ENCODE measurements around the gene CMYA5.

CMYA5 gene

DNA sequence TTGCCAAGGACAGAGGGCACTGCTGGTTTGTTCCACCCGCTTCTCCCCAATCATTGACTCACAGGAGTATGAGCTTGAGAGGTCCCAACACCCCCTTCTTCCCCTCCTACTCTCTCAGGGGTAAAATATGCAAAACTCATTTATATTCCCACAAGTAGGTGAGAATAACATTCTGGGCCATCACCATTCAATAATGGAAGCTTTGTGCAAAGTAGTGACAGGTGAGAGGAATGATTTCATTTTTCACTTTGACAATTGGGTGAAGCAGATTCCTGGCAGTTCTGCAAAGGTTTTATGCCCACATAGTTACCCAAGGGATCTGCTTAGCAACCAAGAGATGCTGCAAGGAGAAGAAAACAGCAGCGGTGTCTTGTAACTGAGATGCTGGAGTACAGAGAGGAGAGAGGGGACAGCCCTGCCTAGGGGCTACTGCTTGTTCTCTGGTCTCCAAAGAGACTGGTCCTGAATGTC lies 137.6 kb downstream of the CMYA5 start:
- Histone ChIP-seq H3K36me3 (ENCODE audit: control insufficient read depth in 1 of 2, insufficient read depth in 2 of 2, low read length in 2 of 2) (no peaks in the 10 kb centered on the region), H3K27me3 (ENCODE audit: low read depth, low read length) (no peaks in the 10 kb centered on the region), H3K4me1 (ENCODE audit: control insufficient read depth in 1 of 2, insufficient read depth in 2 of 2, low read length in 2 of 2) (no peaks in the 10 kb centered on the region), H3K27ac (ENCODE audit: low read length) (no peak overlapping the region), H3K4me3 (ENCODE audit: low read depth in 1 of 2, low read length in 2 of 2) (no peak overlapping the region), H3K9me3 (ENCODE audit: control insufficient read depth in 1 of 2, low read length in 2 of 2) (no peaks in the 10 kb centered on the region)

DNA sequence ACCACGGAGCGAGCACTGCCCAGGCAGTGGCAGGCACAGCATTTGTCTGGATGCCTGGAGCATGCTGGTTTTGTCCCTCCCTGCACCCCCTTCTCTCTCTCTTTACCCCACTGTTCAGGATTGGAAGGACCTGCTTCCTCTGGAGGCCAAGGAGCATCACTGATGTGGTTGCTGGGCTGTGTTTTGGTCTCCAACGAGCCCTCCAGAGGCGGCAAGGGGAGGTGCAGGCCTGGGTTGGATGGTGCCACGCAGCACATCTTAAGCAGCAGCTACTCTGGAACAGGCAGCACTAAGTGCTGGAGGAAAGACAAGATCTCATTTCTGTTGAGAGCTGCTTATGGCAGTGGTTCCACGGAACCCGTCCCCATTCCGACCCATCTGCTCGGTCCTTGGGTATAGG lies 139.6 kb downstream of the CMYA5 start:
- no peak overlapping the region for H3K4me3 ChIP-seq (ENCODE audit: low read depth in 1 of 2, low read length in 2 of 2)
- peaks cover 0 to 6% of the 10 kb centered on the region in 2 donors for H3K4me1 ChIP-seq (ENCODE audit: control insufficient read depth in 1 of 2, insufficient read depth in 2 of 2, low read length in 2 of 2)
- H3K27ac ChIP-seq (ENCODE audit: low read length): no peak overlapping the region
- no peaks in the 10 kb centered on the region for H3K9me3 ChIP-seq (ENCODE audit: control insufficient read depth in 1 of 2, low read length in 2 of 2)
- H3K27me3 ChIP-seq (ENCODE audit: low read depth, low read length): no peaks in the 10 kb centered on the region
- no peaks in the 10 kb centered on the region for H3K36me3 ChIP-seq (ENCODE audit: control insufficient read depth in 1 of 2, insufficient read depth in 2 of 2, low read length in 2 of 2)

DNA sequence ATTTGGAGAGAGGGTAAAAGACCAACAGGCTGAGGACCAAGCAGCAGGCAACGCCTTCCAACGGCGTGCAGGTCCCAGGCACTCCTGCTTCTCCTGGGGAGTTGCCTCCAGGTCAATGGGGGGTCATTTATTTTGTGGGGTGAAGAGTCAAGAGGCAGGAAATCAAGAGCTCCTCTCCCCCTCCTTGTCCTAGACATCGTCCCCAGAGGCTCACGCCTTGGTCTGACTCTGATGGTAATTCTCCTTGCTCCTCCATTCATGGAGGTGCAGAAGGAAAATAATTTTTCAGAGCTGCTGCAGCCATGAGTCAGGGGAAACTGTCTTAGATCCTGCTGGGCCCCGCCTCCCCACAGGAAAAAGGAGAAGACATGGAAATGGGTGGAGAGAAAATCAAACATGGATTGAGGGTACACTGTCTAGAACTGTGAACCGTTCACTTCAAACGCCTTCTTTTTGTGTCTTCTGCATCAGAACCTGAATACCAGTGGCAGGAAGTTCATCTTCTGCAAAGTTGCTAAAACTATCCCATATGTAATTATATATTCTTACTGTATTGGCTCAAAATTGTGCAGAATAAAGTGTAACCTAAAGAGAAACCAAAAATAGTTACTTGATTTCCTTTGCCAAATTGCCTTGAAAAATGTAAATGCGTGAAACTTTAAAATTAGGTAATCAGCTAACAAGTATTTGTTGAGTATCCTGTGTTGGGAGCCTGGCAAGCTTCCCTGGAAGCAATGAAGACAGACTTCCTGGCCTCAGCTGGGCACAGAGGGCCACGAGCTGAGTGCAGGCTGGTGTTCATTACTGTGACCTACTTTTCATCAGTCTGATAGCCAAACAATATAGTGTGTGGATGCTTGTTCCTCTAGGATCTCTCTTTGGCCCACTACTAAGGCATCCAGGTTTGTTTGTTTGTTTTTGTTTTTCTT lies 142.0 kb downstream of the CMYA5 start:
- Histone ChIP-seq H3K4me1 (ENCODE audit: control insufficient read depth in 1 of 2, insufficient read depth in 2 of 2, low read length in 2 of 2) (peaks cover 0 to 14% of the 10 kb centered on the region in 2 donors), H3K27me3 (ENCODE audit: low read depth, low read length) (no peaks in the 10 kb centered on the region), H3K27ac (ENCODE audit: low read length) (no peak overlapping the region), H3K9me3 (ENCODE audit: control insufficient read depth in 1 of 2, low read length in 2 of 2) (no peaks in the 10 kb centered on the region), H3K36me3 (ENCODE audit: control insufficient read depth in 1 of 2, insufficient read depth in 2 of 2, low read length in 2 of 2) (no peaks in the 10 kb centered on the region), H3K4me3 (ENCODE audit: low read depth in 1 of 2, low read length in 2 of 2) (no peak overlapping the region)

DNA sequence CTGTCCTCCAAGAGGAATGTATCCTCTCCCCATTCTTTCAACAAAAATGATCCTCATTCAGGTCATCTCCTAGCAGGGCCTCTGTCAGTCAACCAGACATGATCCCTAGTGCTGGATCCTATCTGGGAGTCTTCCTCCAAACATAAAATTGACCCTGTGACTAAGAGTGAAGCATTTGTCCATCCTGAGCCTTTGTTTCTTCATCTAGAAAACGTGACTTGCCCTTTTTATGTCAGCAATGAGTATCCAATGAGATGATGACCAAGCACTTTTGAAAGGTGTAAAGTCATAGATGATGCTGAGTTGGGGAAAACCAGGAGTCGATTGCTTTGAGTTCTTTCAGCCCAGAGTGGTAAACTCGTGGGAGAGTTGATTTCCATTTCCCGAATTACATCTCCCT lies 143.3 kb downstream of the CMYA5 start:
- Histone ChIP-seq H3K27ac (ENCODE audit: low read length) (no peak overlapping the region), H3K27me3 (ENCODE audit: low read depth, low read length) (no peaks in the 10 kb centered on the region), H3K36me3 (ENCODE audit: control insufficient read depth in 1 of 2, insufficient read depth in 2 of 2, low read length in 2 of 2) (no peaks in the 10 kb centered on the region), H3K4me3 (ENCODE audit: low read depth in 1 of 2, low read length in 2 of 2) (no peak overlapping the region), H3K9me3 (ENCODE audit: control insufficient read depth in 1 of 2, low read length in 2 of 2) (no peaks in the 10 kb centered on the region), H3K4me1 (ENCODE audit: control insufficient read depth in 1 of 2, insufficient read depth in 2 of 2, low read length in 2 of 2) (peaks cover 0 to 17% of the 10 kb centered on the region in 2 donors)

DNA sequence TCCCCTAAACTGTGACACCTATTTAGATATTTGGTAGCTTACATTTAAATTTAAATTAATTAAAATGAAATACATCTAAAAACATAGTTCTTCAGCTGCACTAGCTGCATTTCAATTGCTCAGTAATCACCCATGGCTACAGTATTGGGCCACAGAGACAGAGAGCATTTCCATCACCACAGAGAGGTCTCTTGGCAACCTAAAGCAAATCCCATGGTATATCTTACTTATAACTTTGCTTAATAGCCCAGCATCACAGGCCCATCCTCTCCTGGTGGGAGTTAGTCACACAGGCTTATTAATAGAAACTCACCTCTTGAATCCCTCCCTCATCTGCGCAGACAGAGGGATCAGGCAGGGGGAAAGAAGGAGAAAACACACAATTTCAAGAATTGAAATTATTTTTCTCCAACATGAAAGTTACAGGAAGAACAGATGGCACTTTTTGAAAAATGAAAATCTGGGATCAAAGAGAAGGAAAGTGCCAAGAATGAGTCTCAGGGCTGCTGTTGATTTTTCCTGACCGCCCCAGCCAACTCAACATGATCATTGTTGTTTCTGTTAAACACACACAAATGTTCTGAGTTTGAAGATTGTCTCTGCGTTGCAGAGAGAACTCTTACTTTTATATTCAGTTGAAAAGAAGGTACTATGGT lies 144.6 kb downstream of the CMYA5 start:
- no peak overlapping the region for H3K4me3 ChIP-seq (ENCODE audit: low read depth in 1 of 2, low read length in 2 of 2)
- no peaks in the 10 kb centered on the region for H3K27me3 ChIP-seq (ENCODE audit: low read depth, low read length)
- H3K4me1 ChIP-seq (ENCODE audit: control insufficient read depth in 1 of 2, insufficient read depth in 2 of 2, low read length in 2 of 2): peaks cover 0 to 28% of the 10 kb centered on the region in 2 donors
- no peak overlapping the region for H3K27ac ChIP-seq (ENCODE audit: low read length)
- no peaks in the 10 kb centered on the region for H3K9me3 ChIP-seq (ENCODE audit: control insufficient read depth in 1 of 2, low read length in 2 of 2)
- no peaks in the 10 kb centered on the region for H3K36me3 ChIP-seq (ENCODE audit: control insufficient read depth in 1 of 2, insufficient read depth in 2 of 2, low read length in 2 of 2)

DNA sequence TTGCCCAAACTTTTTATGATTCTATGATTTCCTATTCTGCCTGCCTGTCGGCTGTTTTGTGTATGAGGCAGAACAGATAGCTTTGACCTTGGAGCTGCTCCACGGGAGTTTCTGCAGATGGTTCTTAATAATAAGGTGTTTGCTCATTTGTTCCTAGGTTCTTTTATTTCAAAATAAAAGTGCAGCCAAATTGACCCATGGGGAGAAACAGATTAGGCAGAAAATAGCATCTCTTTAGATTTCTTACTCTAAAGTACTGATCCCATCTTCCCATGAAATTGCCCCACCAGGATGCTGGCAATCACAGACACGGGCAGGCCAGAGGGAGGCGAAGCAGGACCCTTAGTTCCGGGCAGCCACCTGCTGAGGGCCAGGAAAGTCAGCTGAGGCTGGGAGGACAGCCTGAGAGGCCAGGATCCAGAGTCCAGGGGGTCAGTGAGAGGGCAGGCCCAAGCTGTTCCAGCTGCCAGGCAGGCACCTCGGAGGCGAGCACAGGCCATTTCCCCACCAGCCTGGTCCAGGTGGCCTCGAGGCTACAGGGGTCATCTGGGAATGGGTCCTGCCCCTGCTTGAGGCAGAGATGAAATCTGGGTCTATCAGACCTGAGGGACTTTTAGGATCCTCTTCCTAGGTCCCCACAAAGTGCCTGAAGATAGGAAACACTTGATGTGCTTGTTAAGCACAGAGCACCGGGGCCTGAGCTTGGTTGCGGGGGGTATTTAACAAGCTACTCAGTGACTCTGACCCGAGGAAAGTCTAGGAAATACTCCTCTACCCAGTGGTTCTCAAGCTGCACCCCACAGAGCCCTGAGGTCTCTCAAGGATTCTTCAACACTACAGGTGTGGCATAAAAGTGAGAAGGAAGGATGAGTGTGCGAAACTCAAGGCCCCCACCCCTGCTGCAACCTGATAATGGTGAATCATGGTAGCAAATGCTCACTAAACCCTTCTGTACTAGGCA lies 145.4 kb downstream of the CMYA5 start:
- H3K4me1 ChIP-seq (ENCODE audit: control insufficient read depth in 1 of 2, insufficient read depth in 2 of 2, low read length in 2 of 2): peaks cover 0 to 28% of the 10 kb centered on the region in 2 donors
- no peaks in the 10 kb centered on the region for H3K36me3 ChIP-seq (ENCODE audit: control insufficient read depth in 1 of 2, insufficient read depth in 2 of 2, low read length in 2 of 2)
- H3K4me3 ChIP-seq (ENCODE audit: low read depth in 1 of 2, low read length in 2 of 2): no peak overlapping the region
- H3K27me3 ChIP-seq (ENCODE audit: low read depth, low read length): no peaks in the 10 kb centered on the region
- H3K27ac ChIP-seq (ENCODE audit: low read length): no peak overlapping the region
- no peaks in the 10 kb centered on the region for H3K9me3 ChIP-seq (ENCODE audit: control insufficient read depth in 1 of 2, low read length in 2 of 2)

DNA sequence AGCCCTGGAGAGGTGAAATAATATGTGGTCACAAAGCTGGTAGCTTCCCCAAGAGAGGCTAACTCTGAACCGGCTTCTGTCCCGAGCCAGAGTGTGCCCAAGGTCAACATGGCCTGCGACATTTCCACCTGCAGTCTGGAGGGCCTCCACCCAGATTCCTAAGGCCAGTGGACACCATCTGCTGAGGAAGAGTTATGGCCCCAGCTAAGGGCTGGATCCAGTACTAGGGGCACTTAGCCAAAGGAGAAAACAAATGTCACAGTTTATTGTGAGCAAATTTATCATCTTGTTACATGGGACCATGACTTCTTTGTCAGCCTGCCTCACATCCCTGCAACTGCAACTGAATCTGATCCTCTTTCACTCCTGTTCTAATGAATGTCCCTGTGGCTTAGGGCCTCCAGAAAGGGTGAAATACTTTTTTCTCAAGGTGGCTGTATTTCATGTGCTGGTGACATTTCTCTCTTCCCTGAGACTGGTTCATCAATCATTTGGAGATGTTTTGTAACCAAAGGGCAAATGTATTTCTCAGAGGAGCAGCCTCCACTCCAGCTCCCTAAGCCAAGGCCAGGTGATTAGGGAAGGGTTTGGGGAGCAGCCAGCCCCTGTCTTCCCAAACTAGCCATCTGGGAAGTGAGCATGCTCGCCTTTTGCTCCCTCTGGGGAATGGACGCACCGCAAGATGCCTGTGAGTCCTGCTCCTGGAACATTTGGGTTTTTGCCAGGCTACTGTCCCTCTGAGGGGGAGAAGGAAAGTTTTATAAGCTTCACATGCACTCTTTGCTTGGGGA lies 148.3 kb downstream of the CMYA5 start:
- no peaks in the 10 kb centered on the region for H3K36me3 ChIP-seq (ENCODE audit: control insufficient read depth in 1 of 2, insufficient read depth in 2 of 2, low read length in 2 of 2)
- H3K27me3 ChIP-seq (ENCODE audit: low read depth, low read length): no peaks in the 10 kb centered on the region
- peaks cover 0 to 28% of the 10 kb centered on the region in 2 donors for H3K4me1 ChIP-seq (ENCODE audit: control insufficient read depth in 1 of 2, insufficient read depth in 2 of 2, low read length in 2 of 2)
- no peak overlapping the region for H3K4me3 ChIP-seq (ENCODE audit: low read depth in 1 of 2, low read length in 2 of 2)
- no peak overlapping the region for H3K27ac ChIP-seq (ENCODE audit: low read length)
- no peaks in the 10 kb centered on the region for H3K9me3 ChIP-seq (ENCODE audit: control insufficient read depth in 1 of 2, low read length in 2 of 2)

DNA sequence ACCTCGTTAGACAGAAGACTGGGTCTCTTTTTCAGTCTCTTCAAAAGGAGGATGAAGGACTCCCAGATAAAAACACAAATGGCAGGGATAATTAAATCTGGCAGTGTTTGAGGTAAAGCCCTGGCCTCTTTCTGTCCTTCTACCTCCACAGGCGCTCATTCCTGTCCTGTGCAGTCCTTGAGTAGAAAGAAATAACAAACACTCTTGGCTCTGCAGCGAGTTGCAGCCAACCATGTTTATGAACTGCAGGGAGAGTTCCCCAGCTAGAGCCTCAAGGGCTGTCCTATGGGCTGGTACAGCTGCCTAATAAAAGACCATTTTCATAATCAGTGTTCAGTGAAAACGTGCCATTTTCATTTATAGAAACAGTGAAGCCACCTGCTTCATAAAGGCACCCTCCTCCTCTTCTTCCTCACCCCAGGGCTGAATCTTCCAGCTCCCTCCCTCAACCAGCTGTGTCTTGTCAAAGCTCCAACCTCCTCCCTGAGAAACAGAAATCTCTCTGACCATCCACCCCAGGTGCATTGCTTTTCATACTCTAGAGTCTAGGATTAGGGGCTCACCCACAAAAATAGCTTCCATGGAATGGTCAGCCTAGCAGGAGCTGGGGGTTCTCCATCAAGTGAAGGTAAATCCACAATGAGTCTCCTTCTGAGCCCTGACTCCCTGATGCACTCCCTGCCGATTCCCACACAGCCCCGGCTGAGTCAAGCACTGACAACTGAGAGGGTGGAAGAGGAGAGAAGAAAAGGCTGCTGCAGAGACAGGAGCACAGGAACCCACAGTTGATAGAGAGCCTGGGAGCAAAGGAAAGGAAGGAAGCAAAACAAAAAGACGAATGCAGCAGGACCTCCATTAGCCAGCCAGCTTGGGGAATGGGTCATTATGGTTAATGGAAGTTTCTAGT lies 150.7 kb downstream of the CMYA5 start:
- peaks cover 0 to 17% of the 10 kb centered on the region in 2 donors for H3K4me1 ChIP-seq (ENCODE audit: control insufficient read depth in 1 of 2, insufficient read depth in 2 of 2, low read length in 2 of 2)

DNA sequence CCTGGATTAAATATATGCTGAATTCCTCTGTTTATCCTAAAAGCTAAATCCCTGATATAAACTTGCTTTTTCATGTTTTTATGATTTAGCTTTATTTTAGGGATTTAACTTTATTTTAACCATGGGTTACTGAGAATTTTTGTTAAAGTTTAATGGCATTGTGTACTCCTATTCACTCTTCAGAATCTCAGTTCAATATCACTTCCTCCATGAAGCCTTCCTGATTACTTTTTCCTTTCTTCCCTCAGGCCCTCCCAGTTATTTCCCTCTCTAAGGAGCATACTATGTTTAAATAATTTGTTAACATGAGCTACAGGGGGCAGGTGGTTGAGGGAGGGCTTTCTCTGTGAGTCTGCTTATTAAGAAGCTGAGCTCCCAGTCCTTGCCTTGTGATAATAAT lies 151.5 kb downstream of the CMYA5 start:
- H3K4me3 ChIP-seq (ENCODE audit: low read depth in 1 of 2, low read length in 2 of 2): no peak overlapping the region
- H3K36me3 ChIP-seq (ENCODE audit: control insufficient read depth in 1 of 2, insufficient read depth in 2 of 2, low read length in 2 of 2): no peaks in the 10 kb centered on the region
- peaks cover under 1 to 15% of the 10 kb centered on the region in 2 donors for H3K4me1 ChIP-seq (ENCODE audit: control insufficient read depth in 1 of 2, insufficient read depth in 2 of 2, low read length in 2 of 2)
- no peak overlapping the region for H3K27ac ChIP-seq (ENCODE audit: low read length)
- H3K9me3 ChIP-seq (ENCODE audit: control insufficient read depth in 1 of 2, low read length in 2 of 2): no peaks in the 10 kb centered on the region
- H3K27me3 ChIP-seq (ENCODE audit: low read depth, low read length): no peaks in the 10 kb centered on the region

More for the DNA sequence above, 150.7 kb downstream of the CMYA5 start:
- Histone ChIP-seq H3K9me3 (ENCODE audit: control insufficient read depth in 1 of 2, low read length in 2 of 2) (no peaks in the 10 kb centered on the region), H3K4me3 (ENCODE audit: low read depth in 1 of 2, low read length in 2 of 2) (no peak overlapping the region), H3K27ac (ENCODE audit: low read length) (no peak overlapping the region), H3K36me3 (ENCODE audit: control insufficient read depth in 1 of 2, insufficient read depth in 2 of 2, low read length in 2 of 2) (no peaks in the 10 kb centered on the region), H3K27me3 (ENCODE audit: low read depth, low read length) (no peaks in the 10 kb centered on the region)
